Measurements from ENCODE around the gene ATOH8.

The ATOH8 gene

GRCh38 chr2:85741211-85741832, 12.5 kb upstream of the ATOH8 start:
- no peaks in the 10 kb centered on the region for H3K36me3 ChIP-seq (ENCODE audit: insufficient read depth, low read depth, low read length)
- H3K9me3 ChIP-seq (ENCODE audit: insufficient read depth, low read depth, low read length): no peaks in the 10 kb centered on the region
- peak overlapping the region; percentile 4; the same call in 1 of the 2 replicates for H3K9ac ChIP-seq (ENCODE audit: low read depth, low read length)
- H3K27ac ChIP-seq (ENCODE audit: low read length): no peak overlapping the region
- peaks cover 6% of the 10 kb centered on the region; the same call in 1 of the 2 replicates for H3K4me1 ChIP-seq (ENCODE audit: insufficient read depth, low read length)
- no peak overlapping the region for H3K4me3 ChIP-seq (ENCODE audit: low read length)
- peaks cover 19% of the 10 kb centered on the region; the same call in 1 of the 2 replicates for H3K27me3 ChIP-seq (ENCODE audit: insufficient read depth, low read length)

DNA sequence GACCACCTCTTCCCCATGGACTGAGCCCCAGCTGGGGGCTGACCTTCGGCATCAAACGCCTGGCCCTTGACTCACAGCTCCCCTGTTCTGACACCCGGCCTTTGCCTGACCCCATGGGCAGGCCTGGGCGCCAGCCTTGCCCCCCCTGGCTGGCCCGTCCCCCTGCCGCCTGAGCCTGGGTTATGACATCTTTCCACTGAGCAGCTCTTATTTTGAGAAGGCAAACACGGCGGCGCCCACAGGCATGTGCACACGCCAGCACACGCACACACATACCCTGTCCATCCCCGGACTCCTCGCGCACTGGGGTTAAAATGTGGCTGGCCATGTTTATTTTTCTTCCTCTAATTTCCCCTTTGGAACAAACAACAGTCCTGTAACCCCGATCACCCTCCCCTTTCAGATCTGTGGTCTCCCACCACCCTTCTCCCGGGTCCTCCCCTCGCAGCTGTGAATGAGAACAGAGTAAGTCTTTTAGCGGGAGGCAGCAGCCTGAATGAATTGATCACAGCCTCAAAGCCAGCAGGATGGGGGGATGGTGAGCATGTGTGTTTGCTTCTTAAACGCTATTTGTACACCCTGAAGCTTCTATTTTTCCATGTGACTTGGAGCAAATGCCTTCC, 11.8 kb upstream of the ATOH8 start:
- no peak overlapping the region for H3K27ac ChIP-seq (ENCODE audit: low read length)
- H3K4me1 ChIP-seq (ENCODE audit: insufficient read depth, low read length): peaks cover 6% of the 10 kb centered on the region; the same call in 1 of the 2 replicates
- H3K4me3 ChIP-seq (ENCODE audit: low read length): no peak overlapping the region
- no peaks in the 10 kb centered on the region for H3K9me3 ChIP-seq (ENCODE audit: insufficient read depth, low read depth, low read length)
- peak overlapping the region; percentile 4; the same call in 1 of the 2 replicates for H3K9ac ChIP-seq (ENCODE audit: low read depth, low read length)
- no peaks in the 10 kb centered on the region for H3K36me3 ChIP-seq (ENCODE audit: insufficient read depth, low read depth, low read length)
- H3K27me3 ChIP-seq (ENCODE audit: insufficient read depth, low read length): peaks cover 24% of the 10 kb centered on the region; the same call in 1 of the 2 replicates

GRCh38 chr2:85743304-85743978, 10.3 kb upstream of the ATOH8 start:
- peaks cover 6% of the 10 kb centered on the region; the same call in 1 of the 2 replicates for H3K4me1 ChIP-seq (ENCODE audit: insufficient read depth, low read length)
- no peak overlapping the region for H3K9ac ChIP-seq (ENCODE audit: low read depth, low read length)
- no peaks in the 10 kb centered on the region for H3K9me3 ChIP-seq (ENCODE audit: insufficient read depth, low read depth, low read length)
- peaks cover 24% of the 10 kb centered on the region; the same call in 1 of the 2 replicates for H3K27me3 ChIP-seq (ENCODE audit: insufficient read depth, low read length)
- H3K4me3 ChIP-seq (ENCODE audit: low read length): no peak overlapping the region
- H3K27ac ChIP-seq (ENCODE audit: low read length): no peak overlapping the region
- H3K36me3 ChIP-seq (ENCODE audit: insufficient read depth, low read depth, low read length): no peaks in the 10 kb centered on the region

- Histone ChIP-seq H3K9ac (ENCODE audit: low read depth, low read length) (no peak overlapping the region), H3K27me3 (ENCODE audit: insufficient read depth, low read length) (peaks cover 24% of the 10 kb centered on the region; the same call in 1 of the 2 replicates), H3K4me1 (ENCODE audit: insufficient read depth, low read length) (peaks cover 6% of the 10 kb centered on the region; the same call in 1 of the 2 replicates), H3K36me3 (ENCODE audit: insufficient read depth, low read depth, low read length) (no peaks in the 10 kb centered on the region), H3K9me3 (ENCODE audit: insufficient read depth, low read depth, low read length) (no peaks in the 10 kb centered on the region), H3K4me3 (ENCODE audit: low read length) (no peak overlapping the region), H3K27ac (ENCODE audit: low read length) (no peak overlapping the region)
Observed at GRCh38 chr2:85744055-85744454, 9.7 kb upstream of the ATOH8 start.

GRCh38 chr2:85744741-85745601, 8.8 kb upstream of the ATOH8 start:
- Histone ChIP-seq H3K27me3 (ENCODE audit: insufficient read depth, low read length) (peaks cover 24% of the 10 kb centered on the region; the same call in 1 of the 2 replicates), H3K9ac (ENCODE audit: low read depth, low read length) (no peak overlapping the region; the same call in 1 of the 2 replicates), H3K27ac (ENCODE audit: low read length) (no peak overlapping the region), H3K36me3 (ENCODE audit: insufficient read depth, low read depth, low read length) (no peaks in the 10 kb centered on the region), H3K9me3 (ENCODE audit: insufficient read depth, low read depth, low read length) (no peaks in the 10 kb centered on the region), H3K4me3 (ENCODE audit: low read length) (no peak overlapping the region), H3K4me1 (ENCODE audit: insufficient read depth, low read length) (peaks cover 6% of the 10 kb centered on the region; the same call in 1 of the 2 replicates)

DNA sequence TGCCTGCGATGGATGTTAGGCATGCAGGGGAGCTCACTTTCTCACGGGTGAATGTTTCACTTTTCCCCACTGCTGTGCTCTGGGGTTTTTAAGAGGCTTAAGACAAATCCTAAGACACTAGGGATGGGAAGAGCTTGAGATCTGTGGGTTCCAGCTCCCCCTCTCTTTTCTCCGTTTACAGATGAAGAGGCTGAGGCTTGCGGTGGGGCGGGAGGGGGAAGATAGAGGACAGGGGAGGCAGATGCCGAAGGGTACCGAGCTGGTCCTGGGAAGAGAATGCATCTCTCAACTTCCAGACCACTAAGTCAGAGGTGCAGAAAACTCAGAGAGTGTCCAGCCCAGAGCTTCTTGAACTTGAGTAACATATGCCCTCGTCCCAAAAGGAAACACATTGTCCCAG, 8.2 kb upstream of the ATOH8 start:
- peaks cover 6% of the 10 kb centered on the region; the same call in 1 of the 2 replicates for H3K4me1 ChIP-seq (ENCODE audit: insufficient read depth, low read length)
- no peak overlapping the region for H3K4me3 ChIP-seq (ENCODE audit: low read length)
- no peaks in the 10 kb centered on the region for H3K36me3 ChIP-seq (ENCODE audit: insufficient read depth, low read depth, low read length)
- H3K27ac ChIP-seq (ENCODE audit: low read length): no peak overlapping the region
- H3K9ac ChIP-seq (ENCODE audit: low read depth, low read length): no peak overlapping the region; the same call in 1 of the 2 replicates
- no peaks in the 10 kb centered on the region for H3K9me3 ChIP-seq (ENCODE audit: insufficient read depth, low read depth, low read length)
- H3K27me3 ChIP-seq (ENCODE audit: insufficient read depth, low read length): peaks cover 30% of the 10 kb centered on the region

- Histone ChIP-seq H3K27ac (ENCODE audit: low read length) (no peak overlapping the region), H3K9ac (ENCODE audit: low read depth, low read length) (no peak overlapping the region), H3K9me3 (ENCODE audit: insufficient read depth, low read depth, low read length) (no peaks in the 10 kb centered on the region), H3K4me1 (ENCODE audit: insufficient read depth, low read length) (peaks cover 6% of the 10 kb centered on the region; the same call in 1 of the 2 replicates), H3K36me3 (ENCODE audit: insufficient read depth, low read depth, low read length) (no peaks in the 10 kb centered on the region), H3K4me3 (ENCODE audit: low read length) (no peak overlapping the region), H3K27me3 (ENCODE audit: insufficient read depth, low read length) (peaks cover 38% of the 10 kb centered on the region)
Observed at GRCh38 chr2:85746321-85747004, 7.3 kb upstream of the ATOH8 start.

- Histone ChIP-seq H3K4me1 (ENCODE audit: insufficient read depth, low read length) (no peaks in the 10 kb centered on the region; the same call in 1 of the 2 replicates), H3K4me3 (ENCODE audit: low read length) (no peak overlapping the region), H3K27ac (ENCODE audit: low read length) (no peak overlapping the region), H3K27me3 (ENCODE audit: insufficient read depth, low read length) (peaks cover 48% of the 10 kb centered on the region), H3K9me3 (ENCODE audit: insufficient read depth, low read depth, low read length) (no peaks in the 10 kb centered on the region), H3K9ac (ENCODE audit: low read depth, low read length) (no peak overlapping the region), H3K36me3 (ENCODE audit: insufficient read depth, low read depth, low read length) (no peaks in the 10 kb centered on the region)
Observed at GRCh38 chr2:85747441-85747840, 6.3 kb upstream of the ATOH8 start.

DNA sequence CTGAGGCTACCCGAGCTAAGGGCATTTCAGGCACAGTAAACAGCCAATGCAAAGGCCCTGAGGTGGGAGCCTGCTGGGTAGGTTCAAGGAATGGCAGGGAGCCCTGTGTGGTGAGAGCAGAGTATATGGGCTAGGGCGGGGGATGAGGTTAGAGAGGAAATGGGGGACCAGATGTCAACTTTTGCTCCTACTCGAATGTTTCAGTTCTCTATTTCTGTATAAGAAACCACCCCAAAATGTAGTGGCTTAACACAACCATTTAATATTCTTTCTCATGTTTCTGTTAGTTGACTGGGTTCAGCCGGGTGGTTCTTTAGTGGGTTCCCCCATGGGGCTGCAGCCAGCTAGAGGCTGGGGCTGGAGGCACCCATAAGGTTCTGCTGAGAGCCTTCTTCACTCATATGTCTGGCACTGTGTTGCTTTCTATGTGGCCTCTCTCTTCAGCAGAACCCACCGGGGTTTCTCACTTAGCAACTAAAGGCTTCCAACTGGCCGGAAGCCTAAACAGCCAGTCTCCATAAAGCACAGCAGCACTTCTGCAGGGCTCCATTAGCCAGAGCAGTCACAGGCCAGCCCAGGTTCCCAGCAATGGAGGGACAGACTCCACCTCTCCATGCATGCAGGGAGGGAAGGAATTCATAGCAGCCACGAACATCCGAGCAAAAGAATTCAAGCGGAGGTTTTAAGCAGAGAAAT, 5.6 kb upstream of the ATOH8 start:
- Histone ChIP-seq H3K27ac (ENCODE audit: low read length) (no peak overlapping the region), H3K36me3 (ENCODE audit: insufficient read depth, low read depth, low read length) (no peaks in the 10 kb centered on the region), H3K4me1 (ENCODE audit: insufficient read depth, low read length) (no peaks in the 10 kb centered on the region), H3K4me3 (ENCODE audit: low read length) (no peak overlapping the region), H3K9me3 (ENCODE audit: insufficient read depth, low read depth, low read length) (no peaks in the 10 kb centered on the region), H3K27me3 (ENCODE audit: insufficient read depth, low read length) (peaks cover 49% of the 10 kb centered on the region), H3K9ac (ENCODE audit: low read depth, low read length) (no peak overlapping the region)

DNA sequence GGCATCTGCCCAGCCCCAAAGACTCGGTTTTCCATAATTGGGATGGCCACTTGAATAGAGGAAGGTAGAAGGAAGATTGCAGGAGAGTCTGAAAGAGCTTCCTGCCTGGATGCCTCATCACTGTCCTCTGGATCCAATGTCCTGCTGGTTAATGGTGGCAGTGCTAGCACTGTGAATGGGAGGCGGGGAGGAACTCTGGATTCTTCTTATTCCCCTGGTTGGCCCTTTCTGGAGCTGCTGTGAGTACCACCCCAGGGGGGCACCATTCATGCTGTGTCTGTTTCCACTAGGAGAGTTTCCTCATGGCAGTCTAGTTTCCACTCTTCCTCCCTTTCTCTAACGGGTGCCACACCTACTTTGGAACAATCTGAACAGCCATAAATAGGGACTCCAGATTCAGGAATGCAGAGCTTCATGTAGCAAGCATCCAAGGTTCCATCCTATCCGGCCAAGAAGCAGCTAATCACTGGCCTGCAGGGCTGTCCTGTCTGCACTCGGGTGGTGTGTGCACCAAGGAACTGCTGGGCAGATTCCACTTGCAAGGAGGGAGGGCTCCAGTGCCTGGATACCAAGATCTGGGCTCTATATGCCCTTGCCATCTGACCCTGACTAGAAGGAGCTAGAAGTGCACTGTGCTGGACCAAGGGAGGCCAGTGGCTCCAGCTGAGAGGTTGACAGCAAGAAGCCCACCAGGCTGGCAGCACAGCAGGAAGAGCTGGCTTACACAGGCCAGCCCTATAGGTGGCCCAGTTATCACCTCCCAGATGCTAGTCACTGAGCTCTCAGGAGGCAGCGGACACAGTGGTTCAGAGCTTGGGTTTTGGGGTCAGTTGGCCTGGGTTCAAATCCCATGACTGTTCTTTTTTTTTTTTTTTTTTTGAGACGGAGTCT, 4.6 kb upstream of the ATOH8 start:
- H3K27me3 ChIP-seq (ENCODE audit: insufficient read depth, low read length): peaks cover 58% of the 10 kb centered on the region

More for the DNA sequence above, 4.6 kb upstream of the ATOH8 start:
- Histone ChIP-seq H3K9me3 (ENCODE audit: insufficient read depth, low read depth, low read length) (no peaks in the 10 kb centered on the region), H3K9ac (ENCODE audit: low read depth, low read length) (no peak overlapping the region), H3K4me3 (ENCODE audit: low read length) (no peak overlapping the region), H3K27ac (ENCODE audit: low read length) (no peak overlapping the region), H3K4me1 (ENCODE audit: insufficient read depth, low read length) (no peaks in the 10 kb centered on the region), H3K36me3 (ENCODE audit: insufficient read depth, low read depth, low read length) (no peaks in the 10 kb centered on the region)
